GM18508 (cell line): ENCODE measurements around the gene ANAPC5.
"Not testable (repeated sequence)": the region's sequence is repeated elsewhere in the genome, so short reads cannot be mapped to it uniquely, and the experiment has no call there.

Source experiments
- ATAC-seq: cut with Tn5 transposase; IDR thresholded peaks from one replicate; pipeline ENCODE4 v1.9.1; 2021; ENCODE audit warnings: moderate number of reproducible peaks; ENCODE audit not compliant: insufficient read depth, unreplicated experiment

ANAPC5 gene

GRCh38 chr12:121318121-121318520 is 34.1 kb downstream of the ANAPC5 start:
- ATAC-seq = no peak

- ATAC-seq = no peak
Measured at GRCh38 chr12:121314431-121314830, 37.8 kb downstream of the ANAPC5 start.

- ATAC-seq = not testable (repeated sequence)
Measured at GRCh38 chr12:121310231-121310630, 42.0 kb downstream of the ANAPC5 start.

- not testable (repeated sequence) for ATAC-seq
Measured at GRCh38 chr12:121307397-121307796, 44.8 kb downstream of the ANAPC5 start.

GRCh38 chr12:121304306-121304705 is 47.9 kb downstream of the ANAPC5 start:
- no peak for ATAC-seq

- ATAC-seq = no peak
Measured at GRCh38 chr12:121301876-121302275, 50.3 kb downstream of the ANAPC5 start.

GRCh38 chr12:121300083-121300819 is 52.0 kb downstream of the ANAPC5 start:
- no peak for ATAC-seq

GRCh38 chr12:121299662-121300061 is 52.5 kb downstream of the ANAPC5 start:
- no peak for ATAC-seq

- not testable (repeated sequence) for ATAC-seq
Measured at GRCh38 chr12:121298411-121298810, 53.8 kb downstream of the ANAPC5 start.

GRCh38 chr12:121297435-121297991 is 54.7 kb downstream of the ANAPC5 start:
- no peak for ATAC-seq

GRCh38 chr12:121296618-121297434 is 55.4 kb downstream of the ANAPC5 start, which contains the start of gene CAMKK2:
CAMKK2 (minus strand) TSS chr12:121296709; CDS start chr12:121274526, 22,183 bp downstream.
- no peak for ATAC-seq

- no peak for ATAC-seq
Measured at GRCh38 chr12:121295746-121296617, 56.2 kb downstream of the ANAPC5 start.

GRCh38 chr12:121295116-121295745 is 57.0 kb downstream of the ANAPC5 start:
- no peak for ATAC-seq

- ATAC-seq = no peak
Measured at GRCh38 chr12:121294151-121294889, 57.9 kb downstream of the ANAPC5 start.

- ATAC-seq = no peak
Measured at GRCh38 chr12:121293603-121294002, 58.6 kb downstream of the ANAPC5 start.

GRCh38 chr12:121290410-121290809 is 61.8 kb downstream of the ANAPC5 start:
- no peak for ATAC-seq

GRCh38 chr12:121289962-121290361 is 62.2 kb downstream of the ANAPC5 start:
- no peak for ATAC-seq

GRCh38 chr12:121288986-121289385 is 63.2 kb downstream of the ANAPC5 start:
- no peak for ATAC-seq
